ENCODE data around the gene CLCNKB.

DNA sequence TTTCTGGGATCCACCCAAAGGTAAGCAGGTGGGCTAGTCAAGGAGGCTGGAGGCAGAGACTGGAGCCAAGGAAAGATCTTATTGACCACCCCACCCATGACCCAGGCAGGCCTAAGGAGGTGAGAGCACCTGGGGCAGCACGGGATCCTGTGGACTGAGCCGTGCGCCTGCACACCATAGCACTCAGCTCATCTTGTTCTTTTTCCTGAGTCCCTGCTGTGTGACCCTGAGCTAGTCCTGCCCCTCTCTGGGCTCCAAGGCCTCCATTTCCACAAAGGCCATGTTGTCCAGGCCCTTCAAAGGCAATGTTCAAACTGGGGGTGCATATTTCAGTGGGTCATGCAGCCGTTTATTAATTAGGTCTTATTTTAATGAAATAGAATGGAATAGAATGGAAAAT, 22.7 kb downstream of the CLCNKB start:
- TF ChIP-seq, protein P1, sequence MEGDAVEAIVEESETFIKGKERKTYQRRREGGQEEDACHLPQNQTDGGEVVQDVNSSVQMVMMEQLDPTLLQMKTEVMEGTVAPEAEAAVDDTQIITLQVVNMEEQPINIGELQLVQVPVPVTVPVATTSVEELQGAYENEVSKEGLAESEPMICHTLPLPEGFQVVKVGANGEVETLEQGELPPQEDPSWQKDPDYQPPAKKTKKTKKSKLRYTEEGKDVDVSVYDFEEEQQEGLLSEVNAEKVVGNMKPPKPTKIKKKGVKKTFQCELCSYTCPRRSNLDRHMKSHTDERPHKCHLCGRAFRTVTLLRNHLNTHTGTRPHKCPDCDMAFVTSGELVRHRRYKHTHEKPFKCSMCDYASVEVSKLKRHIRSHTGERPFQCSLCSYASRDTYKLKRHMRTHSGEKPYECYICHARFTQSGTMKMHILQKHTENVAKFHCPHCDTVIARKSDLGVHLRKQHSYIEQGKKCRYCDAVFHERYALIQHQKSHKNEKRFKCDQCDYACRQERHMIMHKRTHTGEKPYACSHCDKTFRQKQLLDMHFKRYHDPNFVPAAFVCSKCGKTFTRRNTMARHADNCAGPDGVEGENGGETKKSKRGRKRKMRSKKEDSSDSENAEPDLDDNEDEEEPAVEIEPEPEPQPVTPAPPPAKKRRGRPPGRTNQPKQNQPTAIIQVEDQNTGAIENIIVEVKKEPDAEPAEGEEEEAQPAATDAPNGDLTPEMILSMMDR (conservative IDR thresholded peaks at IDR 0.05; ENCODE audit: low read depth, low read length) = no peak
- TF ChIP-seq RAD21 (IDR thresholded peaks at IDR 0.05; ENCODE audit: low read length) (no peak), RFX5 (IDR thresholded peaks at IDR 0.05; ENCODE audit: low read depth, low read length) (no peak), MAFK (IDR thresholded peaks at IDR 0.05; ENCODE audit: low read depth, low read length) (no peak), MAZ (IDR thresholded peaks at IDR 0.05; ENCODE audit: borderline replicate concordance, low read depth, low read length) (no peak), USF2 (IDR thresholded peaks at IDR 0.05; ENCODE audit: low read depth, low read length) (no peak), CEBPB (IDR thresholded peaks at IDR 0.05; ENCODE audit: low read depth, low read length) (no peak), POLR2A (IDR thresholded peaks at IDR 0.05; ENCODE audit: low read depth, low read length) (no peak), FOS (IDR thresholded peaks at IDR 0.05; ENCODE audit: low read depth, low read length) (no peak), BHLHE40 (IDR thresholded peaks at IDR 0.05; ENCODE audit: low read depth, low read length) (no peak)
